Upper lobe of left lung (tissue), 6 donors: ENCODE measurements around the gene KLF3. TPM values are rescaled to one million over a fixed set of nuclear protein-coding genes. Genes with fewer than 3 reads are reported as not detected.

Experiments used
- ATAC-seq, 2 donors: fragments of 200-7000 bp; cut with Tn5 transposase; one replicate each; pipeline ENCODE4 v1.9.1; 2022; ENCODE audit warnings: mild to moderate bottlenecking in 2 of 2, moderate library complexity in 2 of 2; ENCODE audit not compliant: low FRiP score in 2 of 2
- DNase-seq, 2 donors: peaks; one replicate each; pipeline ENCODE4 v3.0.0-alpha.2; 2019 to 2020
- H3K27ac ChIP-seq, 4 donors: fragments of 200-600 bp; sonication (generic); one replicate each; pipeline ENCODE4 v1.5.1; 2016 to 2019
- H3K27me3 ChIP-seq, 4 donors: fragments of 200-600 bp; sonication (generic); one replicate each; pipeline ENCODE4 v1.5.1; 2017 to 2019
- H3K36me3 ChIP-seq, 4 donors: fragments of 200-600 bp; sonication (generic); one replicate each; pipeline ENCODE4 v1.5.1; 2016 to 2019
- H3K4me1 ChIP-seq, 4 donors: fragments of 200-600 bp; sonication (generic); one replicate each; pipeline ENCODE4 v1.5.1; 2018 to 2019
- H3K4me3 ChIP-seq, 4 donors: fragments of 200-600 bp; sonication (generic); one replicate each; pipeline ENCODE4 v1.5.1; 2017 to 2019; ENCODE audit warnings: mild to moderate bottlenecking in 2 of 4, moderate library complexity in 1 of 4
- H3K9me3 ChIP-seq, 4 donors: fragments of 200-600 bp; sonication (generic); one replicate each; pipeline ENCODE4 v1.5.1; 2018 to 2019
- CTCF ChIP-seq, 6 experiments: fragments of 450-650 bp in 4 of 6; fragments of 200-600 bp in 2 of 6; sonication (generic) in 2 of 6; IDR thresholded peaks; one replicate each; pipeline ENCODE4 v1.5.1; 2016 to 2019; ENCODE audit warnings: antibody characterized with exemption in 6 of 6
- EP300 ChIP-seq, 4 donors: sonication (generic); formaldehyde crosslinking; IDR thresholded peaks; one replicate each; pipeline ENCODE4 v1.5.1; 2017; ENCODE audit warnings: antibody characterized with exemption in 4 of 4, control low read depth in 2 of 4
- POLR2A ChIP-seq, 4 donors: fragments of 450-650 bp; IDR thresholded peaks; one replicate each; pipeline ENCODE4 v1.5.1; 2016 to 2017; ENCODE audit warnings: antibody characterized with exemption in 4 of 4, mild to moderate bottlenecking in 2 of 4
- POLR2AphosphoS5 ChIP-seq, 2 donors: sonication (generic); formaldehyde crosslinking; IDR thresholded peaks; one replicate each; pipeline ENCODE4 v1.5.1; 2017; ENCODE audit warnings: antibody characterized with exemption in 2 of 2
- WGBS, 2 donors: methylation state at CpG; one replicate each; pipeline ENCODE4 v1.1.5; 2017 to 2018; 5-methylcytosine and 5-hydroxymethylcytosine counted together
- total RNA-seq, 6 donors: library from RNA; depleted of rRNA in 4 of 6; stranded (reverse); fragments of >200 nt in 4 of 6; gene quantifications; one replicate each; pipeline versions ENCODE4 v1.1.0 to v1.2.1, GENCODE V29; 2016 to 2021
- donor health status: DM: no; HTN: no; CAD: no; lungs with moderate emphysema.
- donor health status: DM: no; HTN: yes; CAD: no; lungs with severe emphysema.

Gene KLF3
- total RNA-seq, 6 donors from 2014 or later, result 32.5 to 73.9 (median 48.3) TPM

- H3K27me3 ChIP-seq, result no peaks in the 10 kb centered on the region
- TF ChIP-seq CTCF (IDR thresholded peaks at IDR 0.05) (no peak), EP300 (IDR thresholded peaks at IDR 0.05) (no peak), POLR2A (IDR thresholded peaks at IDR 0.05) (no peak), POLR2AphosphoS5 (IDR thresholded peaks at IDR 0.05) (no peak)
- peaks cover 38 to 92% (median 52%) of the 10 kb centered on the region in 4 donors for H3K36me3 ChIP-seq
- H3K9me3 ChIP-seq, result no peaks in the 10 kb centered on the region
- H3K27ac ChIP-seq, result peak overlapping the region in 2 of 4 donors; percentile 28 to 62
- ATAC-seq, result peak in 1 of 2 donors; percentile 90
- peaks cover 13 to 49% (median 25%) of the 10 kb centered on the region in 4 donors for H3K4me1 ChIP-seq
- H3K4me3 ChIP-seq, result no peak overlapping the region
- WGBS, 2 donors, result 58 to 63% methylated on average over 9 of the region's 9 CpGs
- no peak for DNase-seq
These were observed 27.4 kb downstream of the KLF3 start for GRCh38 chr4:38691251-38692008.

- ATAC-seq (no peak), DNase-seq (no peak)
- no peaks in the 10 kb centered on the region for H3K27me3 ChIP-seq
- WGBS, 2 donors, result 57 to 66% methylated on average over 4 of the region's 4 CpGs
- TF ChIP-seq CTCF (IDR thresholded peaks at IDR 0.05), result no peak
- no peak for TF ChIP-seq EP300 (IDR thresholded peaks at IDR 0.05)
- TF ChIP-seq POLR2AphosphoS5 (IDR thresholded peaks at IDR 0.05), result no peak
- no peak for TF ChIP-seq POLR2A (IDR thresholded peaks at IDR 0.05)
- H3K9me3 ChIP-seq, result no peaks in the 10 kb centered on the region
- H3K4me1 ChIP-seq, result peaks cover 12 to 44% (median 25%) of the 10 kb centered on the region in 4 donors
- no peak overlapping the region for H3K4me3 ChIP-seq
- peaks cover 41 to 95% (median 59%) of the 10 kb centered on the region in 4 donors for H3K36me3 ChIP-seq
- H3K27ac ChIP-seq, result peak overlapping the region in 2 of 4 donors; percentile 28 to 38
These were observed 28.4 kb downstream of the KLF3 start for GRCh38 chr4:38692421-38692820.

- DNase-seq (no peak), ATAC-seq (no peak)
- Histone ChIP-seq H3K36me3 (peaks cover 39 to 96% (median 67%) of the 10 kb centered on the region in 4 donors), H3K4me1 (peaks cover 11 to 36% (median 25%) of the 10 kb centered on the region in 4 donors), H3K4me3 (no peak overlapping the region), H3K9me3 (no peaks in the 10 kb centered on the region), H3K27ac (no peak overlapping the region), H3K27me3 (no peaks in the 10 kb centered on the region)
- TF ChIP-seq POLR2A (IDR thresholded peaks at IDR 0.05) (no peak), EP300 (IDR thresholded peaks at IDR 0.05) (no peak), CTCF (IDR thresholded peaks at IDR 0.05) (no peak), POLR2AphosphoS5 (IDR thresholded peaks at IDR 0.05) (no peak)
These were observed 29.6 kb downstream of the KLF3 start for GRCh38 chr4:38693569-38693968.

- Histone ChIP-seq H3K4me3 (no peak overlapping the region), H3K27ac (peak overlapping the region in 1 of 4 donors; percentile 35), H3K9me3 (no peaks in the 10 kb centered on the region), H3K4me1 (peaks cover 7 to 29% (median 21%) of the 10 kb centered on the region in 4 donors), H3K27me3 (no peaks in the 10 kb centered on the region), H3K36me3 (peaks cover 31 to 93% (median 63%) of the 10 kb centered on the region in 4 donors)
- WGBS, 2 donors, result 95 to 100% methylated on average over 3 of the region's 3 CpGs
- TF ChIP-seq POLR2AphosphoS5 (IDR thresholded peaks at IDR 0.05), result no peak
- no peak for TF ChIP-seq EP300 (IDR thresholded peaks at IDR 0.05)
- TF ChIP-seq CTCF (IDR thresholded peaks at IDR 0.05), result no peak
- TF ChIP-seq POLR2A (IDR thresholded peaks at IDR 0.05), result no peak
- DNase-seq, result no peak
- no peak for ATAC-seq
These were observed 30.3 kb downstream of the KLF3 start for GRCh38 chr4:38694330-38694729.
